ENCODE data around the gene FDX1. TPM values are rescaled to one million over a fixed set of nuclear protein-coding genes. Genes with fewer than 3 reads are reported as not detected.

FDX1 gene
- total RNA-seq, 1 experiment from 2014 or later, result 14.5 TPM

- POLR2A ChIA-PET, result no interaction called here
These were observed 24.1 kb downstream of the FDX1 start for GRCh38 chr11:110453684-110454354.

More at GRCh38 chr11:110453684-110454354, 24.1 kb downstream of the FDX1 start:
- intact Hi-C loops (cut with micrococcal nuclease), result no loop called here
- Histone ChIP-seq H3K27me3 (ENCODE audit: insufficient read depth, low read length) (no peaks in the 10 kb centered on the region), H2AFZ (ENCODE audit: low read depth, low read length, poor library complexity, severe bottlenecking) (no peak overlapping the region), H3K9me3 (ENCODE audit: control insufficient read depth in 1 of 2, insufficient read depth in 1 of 2, low read depth in 1 of 2, low read length in 2 of 2) (no peaks in the 10 kb centered on the region), H3K4me1 (ENCODE audit: control insufficient read depth in 1 of 2, insufficient read depth in 2 of 2, low read length in 2 of 2) (no peaks in the 10 kb centered on the region), H3K27ac (ENCODE audit: low read depth, low read length) (no peak overlapping the region), H3K4me3 (replicated peaks in 1 of 2; ENCODE audit: low read depth in 1 of 2, low read length in 2 of 2) (no peak overlapping the region), H3K9ac (ENCODE audit: low read length) (no peak overlapping the region), H3K79me2 (ENCODE audit: insufficient read depth, low read length) (peaks cover 13% of the 10 kb centered on the region), H4K20me1 (ENCODE audit: insufficient read depth) (0 out of 2 replicates have a peak, but pooled peaks cover 3% of the 10 kb centered on the region), H3K9me2 (ENCODE audit: insufficient read depth) (no peaks in the 10 kb centered on the region), H3K4me2 (ENCODE audit: low read length) (no peak overlapping the region), H3K36me3 (ENCODE audit: control insufficient read depth in 1 of 2, insufficient read depth in 2 of 2, low read length in 2 of 2) (no peaks in the 10 kb centered on the region)
- TF ChIP-seq YY1 (IDR thresholded peaks at IDR 0.05; ENCODE audit: extremely low read depth, insufficient replicate concordance, low read depth, low read length) (no peak), FOSL1 (IDR thresholded peaks at IDR 0.05; ENCODE audit: low read depth) (no peak), RAD21 (IDR thresholded peaks at IDR 0.05; ENCODE audit: low read depth) (no peak), EZH2phosphoT487 (IDR thresholded peaks at IDR 0.05; ENCODE audit: borderline replicate concordance) (no peak), EGR1 (IDR thresholded peaks at IDR 0.05; ENCODE audit: low read depth) (no peak), CBX3 (IDR thresholded peaks at IDR 0.05; ENCODE audit: low read depth) (no peak), ZBTB33 (IDR thresholded peaks at IDR 0.05; ENCODE audit: extremely low read depth, insufficient replicate concordance, low read length) (no peak), MAX (IDR thresholded peaks at IDR 0.05) (no peak), POLR2AphosphoS5 (IDR thresholded peaks at IDR 0.05; ENCODE audit: low read depth, low read length) (no peak), CEBPB (IDR thresholded peaks at IDR 0.05; ENCODE audit: low read depth) (no peak), CTCF (IDR thresholded peaks at IDR 0.05 in 2 of 3, conservative IDR thresholded peaks at IDR 0.05 in 1 of 3; ENCODE audit: borderline replicate concordance in 1 of 3, insufficient read depth in 1 of 3, low read depth in 2 of 3, low read length in 2 of 3) (no peak), SP1 (IDR thresholded peaks at IDR 0.05; ENCODE audit: low read depth) (no peak), ELF1 (IDR thresholded peaks at IDR 0.05; ENCODE audit: borderline replicate concordance, low read depth) (no peak), ZNF274 (IDR thresholded peaks at IDR 0.05; ENCODE audit: low read depth, low read length) (no peak), TCF7L2 (IDR thresholded peaks at IDR 0.05; ENCODE audit: borderline replicate concordance, extremely low read depth, insufficient read depth, insufficient read length) (no peak), EZH2 (IDR thresholded peaks at IDR 0.05) (no peak), POLR2A (IDR thresholded peaks at IDR 0.05; ENCODE audit: borderline replicate concordance, extremely low read depth, insufficient read depth, insufficient read length) (no peak), SIN3A (IDR thresholded peaks at IDR 0.05; ENCODE audit: low read depth) (no peak), ATF3 (IDR thresholded peaks at IDR 0.05) (no peak), ZFX (IDR thresholded peaks at IDR 0.05) (no peak)
- no TSS peak for BruUV-seq (replicated peaks)
- no peak for DNase-seq (ENCODE audit: low read depth, low spot score)
- ChIA-PET RAD21 (ENCODE audit: low non-redundant PET in 1 of 2, low total read pairs in 2 of 2, uncharacterized antibody in 2 of 2, unreplicated experiment in 2 of 2) (no interaction called here), CTCF (no interaction called here)
- no peak for ATAC-seq

All from HCT116 (cell line).